PFSK-1 (cell line): ENCODE results near the gene TDG.

ENCODE experiments used
- FOXP2 ChIP-seq: optimal IDR thresholded peaks from 2 replicates; pipeline ENCODE3; 2011; ENCODE audit warnings: borderline replicate concordance, control low read depth, inconsistent platforms; ENCODE audit not compliant: insufficient read depth; ENCODE audit errors: extremely low read length, extremely low read depth
- POLR2AphosphoS5 ChIP-seq: IDR thresholded peaks from 2 replicates; pipeline ENCODE4 v1.6.1; 2012; ENCODE audit warnings: low read depth, mild to moderate bottlenecking, control low read depth, low read length, moderate library complexity
- REST ChIP-seq, 2 experiments: IDR thresholded peaks; 2 replicates each; pipeline versions ENCODE4 v1.6.1 to v1.8.0; 2011 to 2012; ENCODE audit warnings: low read depth in 2 of 2, low read length in 2 of 2, control low read depth in 1 of 2, inconsistent platforms in 1 of 2, mild to moderate bottlenecking in 1 of 2, moderate library complexity in 1 of 2; ENCODE audit not compliant: insufficient read depth in 1 of 2
- SIN3A ChIP-seq: IDR thresholded peaks from 2 replicates; pipeline ENCODE4 v1.6.1; 2012; ENCODE audit warnings: mild to moderate bottlenecking, low read length, moderate library complexity, borderline replicate concordance; ENCODE audit not compliant: insufficient read depth
- TAF1 ChIP-seq: IDR thresholded peaks from 2 replicates; pipeline ENCODE4 v1.6.1; 2012; ENCODE audit warnings: low read length, control low read depth, borderline replicate concordance; ENCODE audit not compliant: insufficient read depth

Gene TDG

GRCh38 chr12:104011253-104011652 is 45.6 kb downstream of the TDG start:
- TF ChIP-seq SIN3A (no peak), TAF1 (no peak), POLR2AphosphoS5 (no peak), FOXP2 (no peak)

GRCh38 chr12:104012331-104012730 is 46.7 kb downstream of the TDG start:
- no peak for TF ChIP-seq SIN3A
- TF ChIP-seq POLR2AphosphoS5 = no peak
- TF ChIP-seq FOXP2 = no peak
- no peak for TF ChIP-seq REST (IDR thresholded peaks at IDR 0.05; ENCODE audit: insufficient read depth in 1 of 2, low read depth in 2 of 2, low read length in 2 of 2)
- TF ChIP-seq TAF1 = no peak

GRCh38 chr12:104022786-104023185 is 57.1 kb downstream of the TDG start:
- TF ChIP-seq TAF1 (no peak), FOXP2 (no peak), REST (IDR thresholded peaks at IDR 0.05; ENCODE audit: insufficient read depth in 1 of 2, low read depth in 2 of 2, low read length in 2 of 2) (no peak), POLR2AphosphoS5 (no peak), SIN3A (no peak)

- TF ChIP-seq REST (IDR thresholded peaks at IDR 0.05; ENCODE audit: insufficient read depth in 1 of 2, low read depth in 2 of 2, low read length in 2 of 2) (no peak), POLR2AphosphoS5 (no peak), TAF1 (no peak), FOXP2 (no peak), SIN3A (no peak)
Measured at GRCh38 chr12:104023710-104024109, 58.0 kb downstream of the TDG start.

GRCh38 chr12:104024348-104024747 is 58.7 kb downstream of the TDG start:
- TF ChIP-seq SIN3A = no peak

GRCh38 chr12:104025771-104026170 is 60.1 kb downstream of the TDG start:
- TF ChIP-seq POLR2AphosphoS5 (no peak), SIN3A (no peak), FOXP2 (no peak), TAF1 (no peak), REST (IDR thresholded peaks at IDR 0.05; ENCODE audit: insufficient read depth in 1 of 2, low read depth in 2 of 2, low read length in 2 of 2) (no peak)
